ENCODE results near the gene SPATA21. TPM values are rescaled to one million over a fixed set of nuclear protein-coding genes. Genes with fewer than 3 reads are reported as not detected.

Gene SPATA21
- total and polyA plus RNA-seq, 10 of the 15 experiments (the other 5 are each of a cell fraction or from before 2014, with no cell fraction given) = 0.05 to 1.1 (median 0.24) TPM; not detected in 1

GRCh38 chr1:16441282-16441665, 4.0 kb upstream of the SPATA21 start (continued):
- TF ChIP-seq, protein P1, sequence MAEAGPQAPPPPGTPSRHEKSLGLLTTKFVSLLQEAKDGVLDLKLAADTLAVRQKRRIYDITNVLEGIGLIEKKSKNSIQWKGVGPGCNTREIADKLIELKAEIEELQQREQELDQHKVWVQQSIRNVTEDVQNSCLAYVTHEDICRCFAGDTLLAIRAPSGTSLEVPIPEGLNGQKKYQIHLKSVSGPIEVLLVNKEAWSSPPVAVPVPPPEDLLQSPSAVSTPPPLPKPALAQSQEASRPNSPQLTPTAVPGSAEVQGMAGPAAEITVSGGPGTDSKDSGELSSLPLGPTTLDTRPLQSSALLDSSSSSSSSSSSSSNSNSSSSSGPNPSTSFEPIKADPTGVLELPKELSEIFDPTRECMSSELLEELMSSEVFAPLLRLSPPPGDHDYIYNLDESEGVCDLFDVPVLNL (IDR thresholded peaks at IDR 0.05; ENCODE audit: low read depth, low read length) = no peak

DNA sequence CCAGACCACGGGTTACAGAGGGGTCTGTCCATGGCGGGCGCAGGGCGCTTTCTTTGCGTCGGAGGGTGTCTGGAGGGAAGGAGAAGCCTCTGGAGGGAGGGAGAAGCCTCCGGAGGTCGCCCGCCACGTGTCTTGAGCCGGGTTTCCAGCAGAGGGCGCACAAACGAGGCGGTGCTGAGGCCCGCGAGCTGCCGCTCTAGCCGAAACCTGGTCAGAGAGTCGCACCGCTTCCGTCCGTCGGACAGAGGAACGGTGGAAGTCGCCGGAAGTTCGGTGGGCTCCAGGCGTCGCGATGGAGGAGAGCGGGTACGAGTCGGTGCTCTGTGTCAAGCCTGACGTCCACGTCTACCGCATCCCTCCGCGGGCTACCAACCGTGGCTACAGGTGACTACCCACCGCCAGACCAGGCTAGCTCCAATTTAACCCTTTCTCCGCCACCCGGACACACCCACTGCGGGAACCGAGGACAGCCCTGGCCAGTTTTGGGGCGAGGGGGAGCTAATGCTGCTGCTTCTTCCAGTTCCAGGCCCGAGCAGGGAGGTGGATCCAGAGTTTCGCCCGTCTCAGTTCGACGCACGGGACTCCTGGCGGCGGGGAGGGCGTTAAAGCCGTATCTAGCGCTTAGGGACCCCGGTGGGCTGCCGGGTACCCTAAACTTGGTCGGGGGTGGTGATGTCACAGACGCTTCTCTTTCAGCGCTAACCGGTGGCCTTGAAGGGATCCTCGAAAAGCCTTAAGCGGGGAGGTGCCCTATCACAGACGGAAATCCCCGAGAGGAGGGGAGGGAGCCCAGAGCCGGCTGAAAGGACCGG, 3.5 kb upstream of the SPATA21 start, which contains the start of gene NECAP2:
Gene NECAP2 (plus strand): TSS at position 255 of the 812 bp plus-strand sequence. CDS start 38 bp downstream, at position 293.
- Histone ChIP-seq H3K9me3 (replicated peaks; ENCODE audit: control insufficient read depth, insufficient read depth, low read length) (no peaks in the 10 kb centered on the region), H3K79me2 (ENCODE audit: control insufficient read depth, insufficient read depth, low read length) (peaks cover 41% of the 10 kb centered on the region), H3K4me1 (ENCODE audit: control insufficient read depth, insufficient read depth, low read length) (peaks cover 18% of the 10 kb centered on the region; the same call in 1 of the 2 replicates), H3K27me3 (replicated peaks in 1 of 2; ENCODE audit: control insufficient read depth in 2 of 2, insufficient read depth in 2 of 2, low read length in 1 of 2) (no peaks in the 10 kb centered on the region), H3K9ac (ENCODE audit: control insufficient read depth, insufficient read depth, low read length) (peak within 1 kb of the TSS; percentile 97), H3K4me2 (ENCODE audit: control insufficient read depth, insufficient read depth) (peak within 1 kb of the TSS; percentile 89), H3K4me3 (peak within 1 kb of the TSS; percentile 90), H2AFZ (ENCODE audit: control insufficient read depth, low read depth, low read length) (peak within 1 kb of the TSS; percentile 98), H3K27ac (ENCODE audit: control insufficient read depth, insufficient read depth) (peak within 1 kb of the TSS; percentile 89), H3K36me3 (ENCODE audit: control insufficient read depth in 2 of 2, insufficient read depth in 2 of 2, low read length in 1 of 2) (peaks cover 2 to 11% of the 10 kb centered on the region in 2 experiments; a peak in 3 of 4 replicates), H4K20me1 (ENCODE audit: control insufficient read depth, insufficient read depth) (no peaks in the 10 kb centered on the region)
- DNase-seq (ENCODE audit: low read depth, low spot score) = peak; percentile 75
- ChIA-PET POLR2A (interaction anchor here (0.6 to 1.9 kb wide), 8 partner anchors 9 to 362 kb away, joined by 3 to 10 read pairs (median 5); partner anchors contain the start of gene SZRD1), CTCF (interaction anchor here (0.6 to 6.9 kb wide), 23 partner anchors 10 to 639 kb away, joined by 3 to 50 read pairs (median 5); no protein-coding TSS in a partner anchor), RAD21 (ENCODE audit: unreplicated experiment) (interaction anchor here (0.9 to 2.9 kb wide), 8 partner anchors 10 to 75 kb away, joined by 3 to 10 read pairs (median 4); no protein-coding TSS in a partner anchor), SMC1A (ENCODE audit: uncharacterized antibody, unreplicated experiment) (interaction anchor here (0.8 to 4.6 kb wide), 12 partner anchors 9 to 91 kb away, joined by 3 to 30 read pairs (median 6); partner anchors contain the start of gene FBXO42)
- intact Hi-C loops (cut with micrococcal nuclease; ENCODE audit: unreplicated experiment) = loop anchor here (2.0 to 10.0 kb wide), 4 partner anchors 57 to 514 kb away; partner anchors contain the start of genes RNU1-1 and SZRD1
- ATAC-seq = peak; percentile 93
- in situ Hi-C loops (cut with MboI) = no loop called here
- under 1% methylated on average over 68 of the region's 68 CpGs for WGBS (ENCODE audit: insufficient coverage, insufficient replicate concordance, low lambda C conversion rate, missing lambda C conversion rate)
- peak; percentile 94 for FAIRE-seq
- TSS peak; percentile 74 for BruUV-seq (replicated peaks)
- TF ChIP-seq, protein P2, sequence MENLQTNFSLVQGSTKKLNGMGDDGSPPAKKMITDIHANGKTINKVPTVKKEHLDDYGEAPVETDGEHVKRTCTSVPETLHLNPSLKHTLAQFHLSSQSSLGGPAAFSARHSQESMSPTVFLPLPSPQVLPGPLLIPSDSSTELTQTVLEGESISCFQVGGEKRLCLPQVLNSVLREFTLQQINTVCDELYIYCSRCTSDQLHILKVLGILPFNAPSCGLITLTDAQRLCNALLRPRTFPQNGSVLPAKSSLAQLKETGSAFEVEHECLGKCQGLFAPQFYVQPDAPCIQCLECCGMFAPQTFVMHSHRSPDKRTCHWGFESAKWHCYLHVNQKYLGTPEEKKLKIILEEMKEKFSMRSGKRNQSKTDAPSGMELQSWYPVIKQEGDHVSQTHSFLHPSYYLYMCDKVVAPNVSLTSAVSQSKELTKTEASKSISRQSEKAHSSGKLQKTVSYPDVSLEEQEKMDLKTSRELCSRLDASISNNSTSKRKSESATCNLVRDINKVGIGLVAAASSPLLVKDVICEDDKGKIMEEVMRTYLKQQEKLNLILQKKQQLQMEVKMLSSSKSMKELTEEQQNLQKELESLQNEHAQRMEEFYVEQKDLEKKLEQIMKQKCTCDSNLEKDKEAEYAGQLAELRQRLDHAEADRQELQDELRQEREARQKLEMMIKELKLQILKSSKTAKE (IDR thresholded peaks at IDR 0.05; ENCODE audit: low read depth, poor library complexity, severe bottlenecking) = no peak
- TF ChIP-seq ESRRA (IDR thresholded peaks at IDR 0.05; ENCODE audit: low read length) = no peak
- TF ChIP-seq NRF1 (conservative IDR thresholded peaks at IDR 0.05; ENCODE audit: low read depth, low read length) = 0 out of 2 replicates have a peak, but pooled peaks have one; percentile 1
- TF ChIP-seq KDM1A (IDR thresholded peaks at IDR 0.05; ENCODE audit: borderline replicate concordance) = no peak
- peak; percentile 97 for TF ChIP-seq POLR2AphosphoS5 (IDR thresholded peaks at IDR 0.05; ENCODE audit: low read length)
- no peak for TF ChIP-seq STAT3 (IDR thresholded peaks at IDR 0.05; ENCODE audit: low read depth, low read length)
- TF ChIP-seq EGR1 (IDR thresholded peaks at IDR 0.05; ENCODE audit: borderline replicate concordance in 1 of 2, low read depth in 2 of 2, low read length in 2 of 2) = peak in 1 of 2 experiments; percentile 75; a peak in 2 of 3 replicates
- TF ChIP-seq KAT2A (conservative IDR thresholded peaks at IDR 0.05; ENCODE audit: control insufficient read depth, low read depth, low read length) = no peak
- TF ChIP-seq ZSCAN29 (IDR thresholded peaks at IDR 0.05) = no peak
- TF ChIP-seq MEF2B (IDR thresholded peaks at IDR 0.05; ENCODE audit: partially characterized antibody, poor library complexity, severe bottlenecking) = no peak
- TF ChIP-seq ZNF207 (IDR thresholded peaks at IDR 0.05; ENCODE audit: borderline replicate concordance) = peak; percentile 92
- no peak for TF ChIP-seq NFYA (IDR thresholded peaks at IDR 0.05; ENCODE audit: borderline replicate concordance, low read depth, low read length)
- 0 out of 4 replicates have a peak, but pooled peaks of 1 of the 2 experiments have one; percentile 28 for TF ChIP-seq SRF (IDR thresholded peaks at IDR 0.05; ENCODE audit: low read depth in 2 of 2, low read length in 2 of 2)
- TF ChIP-seq RBBP5 (conservative IDR thresholded peaks at IDR 0.05) = no peak
- no peak for TF ChIP-seq SP1 (IDR thresholded peaks at IDR 0.05; ENCODE audit: low read depth, low read length)
- no peak for TF ChIP-seq HDAC2 (IDR thresholded peaks at IDR 0.05)
- TF ChIP-seq BACH1 (IDR thresholded peaks at IDR 0.05; ENCODE audit: borderline replicate concordance) = peak; percentile 19; the same call in 1 of the 2 replicates
- 0 out of 2 replicates have a peak, but pooled peaks have one; percentile 9 for TF ChIP-seq NR2F1 (conservative IDR thresholded peaks at IDR 0.05)

Measured in GM12878 (cell line).